Skin epidermis (tissue), 12 donors: ENCODE data around the gene TNFSF8.

Experiments used
- H3K27ac ChIP-seq, 21 experiments: fragments of 200-600 bp; sonication (generic) in 11 of 21; one replicate each; pipeline ENCODE4 v1.5.0; 2020; ENCODE audit warnings: mild to moderate bottlenecking in 3 of 21, inconsistent platforms in 2 of 21, moderate library complexity in 2 of 21
- H3K4me3 ChIP-seq, 7 experiments: fragments of 200-600 bp; sonication (generic) in 2 of 7; one replicate each; pipeline ENCODE4 v1.5.0; 2020; ENCODE audit warnings: inconsistent platforms in 2 of 7, mild to moderate bottlenecking in 2 of 7, moderate library complexity in 1 of 7

Gene TNFSF8, protein sequence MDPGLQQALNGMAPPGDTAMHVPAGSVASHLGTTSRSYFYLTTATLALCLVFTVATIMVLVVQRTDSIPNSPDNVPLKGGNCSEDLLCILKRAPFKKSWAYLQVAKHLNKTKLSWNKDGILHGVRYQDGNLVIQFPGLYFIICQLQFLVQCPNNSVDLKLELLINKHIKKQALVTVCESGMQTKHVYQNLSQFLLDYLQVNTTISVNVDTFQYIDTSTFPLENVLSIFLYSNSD

DNA sequence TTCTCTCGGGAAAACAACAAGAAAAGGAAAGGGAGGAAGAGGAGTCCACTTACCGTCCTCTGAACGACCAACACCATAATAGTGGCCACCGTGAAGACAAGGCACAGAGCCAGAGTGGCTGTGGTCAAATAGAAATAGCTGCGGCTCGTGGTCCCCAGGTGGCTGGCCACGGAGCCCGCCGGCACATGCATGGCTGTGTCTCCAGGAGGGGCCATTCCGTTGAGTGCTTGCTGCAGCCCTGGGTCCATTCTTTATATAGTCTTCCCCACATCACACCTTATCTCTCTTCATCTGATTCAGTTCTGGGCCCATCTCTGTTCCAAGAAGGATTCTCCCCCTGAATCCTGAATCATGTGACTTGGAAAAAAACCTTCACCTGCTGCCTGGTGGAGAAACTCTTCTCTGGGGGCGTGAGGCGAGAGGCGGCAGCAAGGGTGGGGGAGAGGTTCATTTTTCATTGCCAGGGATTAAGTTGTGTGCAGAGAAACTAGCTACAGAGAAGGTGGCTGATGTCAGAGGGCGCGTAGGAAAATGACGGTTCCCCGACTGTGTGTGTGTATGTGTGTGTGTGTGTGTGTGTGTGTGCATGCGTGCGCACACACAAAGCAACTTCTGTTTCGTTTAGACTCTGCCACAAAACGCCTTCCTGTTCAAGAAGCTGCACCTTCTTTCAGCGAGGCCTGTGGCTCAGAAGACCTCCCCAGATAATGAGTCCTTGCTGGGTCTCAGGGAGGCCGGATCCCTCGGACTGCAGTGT, at the start of gene TNFSF8:
Gene TNFSF8, minus strand, starts transcription at position 536 of the 757 bp plus-strand sequence. Its CDS starts 288 bp downstream, at position 248.
- H3K4me3 ChIP-seq: peak within 1 kb of the TSS; percentile 18 to 45 (median 35)
- H3K27ac ChIP-seq: peak within 1 kb of the TSS in 19 of 21 experiments; percentile 7 to 90 (median 74)

DNA sequence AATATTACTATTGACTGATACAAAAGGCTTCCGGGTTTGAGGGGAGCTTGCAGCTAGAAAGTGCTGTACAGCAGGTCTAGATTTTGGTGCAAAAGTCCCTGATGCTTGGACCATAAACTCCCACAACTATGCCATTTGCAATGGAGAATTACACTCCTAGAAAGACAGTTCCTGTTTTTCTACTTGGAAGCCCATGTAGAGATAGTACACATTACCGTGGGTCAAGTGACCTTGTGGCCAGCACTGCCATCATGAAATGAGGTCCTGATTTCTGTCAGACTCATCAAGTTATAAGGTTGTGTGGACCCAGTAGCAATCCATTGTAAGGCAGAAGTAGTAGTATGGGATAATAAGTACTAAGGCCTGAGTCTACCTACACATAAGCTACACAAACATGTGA, 42.8 kb upstream of the TNFSF8 start:
- Histone ChIP-seq H3K27ac (no peak overlapping the region), H3K4me3 (no peak overlapping the region)

DNA sequence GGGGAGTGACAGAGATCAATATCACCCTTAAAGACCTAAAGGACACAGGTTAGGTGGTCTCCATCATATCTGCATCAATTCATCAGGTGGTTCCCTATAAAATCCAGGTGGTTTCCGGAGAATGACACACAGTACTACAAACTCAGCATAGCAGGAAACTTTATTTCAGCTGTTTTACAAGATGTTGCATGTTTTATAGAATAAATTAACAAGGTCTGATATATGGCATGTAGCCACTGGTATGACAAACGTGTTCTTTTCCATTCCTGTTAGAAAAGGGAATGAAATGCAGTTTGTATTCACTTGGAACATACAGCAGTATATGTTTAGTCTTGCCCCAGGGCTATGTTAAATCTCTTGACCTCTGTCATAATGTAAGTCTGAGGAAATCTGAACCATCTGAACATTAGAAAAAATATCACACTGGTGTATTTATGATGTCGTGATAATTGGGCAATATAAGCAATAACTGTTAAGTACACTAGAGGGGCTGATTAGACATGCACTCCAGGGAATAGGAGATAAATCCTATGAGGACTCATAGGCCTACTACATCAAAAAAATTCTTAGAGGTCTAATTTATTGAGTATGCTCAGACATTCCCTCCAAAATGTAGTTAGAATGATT, 42.2 kb upstream of the TNFSF8 start:
- H3K4me3 ChIP-seq: no peak overlapping the region
- no peak overlapping the region for H3K27ac ChIP-seq

DNA sequence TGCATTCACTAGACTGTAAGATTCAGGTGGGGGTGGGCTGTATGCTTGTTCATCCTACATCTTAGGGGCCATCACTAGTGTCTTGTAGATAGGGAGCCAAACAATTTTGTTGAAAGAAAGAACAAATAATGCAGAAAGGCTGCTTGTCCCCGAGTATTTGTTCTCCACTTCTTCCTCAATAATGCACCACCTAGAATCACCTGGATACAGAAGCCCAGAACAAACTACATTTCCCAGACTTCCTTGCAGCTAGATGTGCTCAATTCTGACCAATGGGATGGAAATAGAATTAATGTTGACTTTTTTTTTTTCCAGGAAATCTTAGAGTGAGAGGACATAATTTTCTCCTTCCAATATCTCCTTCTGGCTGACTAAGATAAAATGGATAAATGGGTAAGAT, 38.9 kb upstream of the TNFSF8 start:
- Histone ChIP-seq H3K27ac (no peak overlapping the region), H3K4me3 (no peak overlapping the region)

DNA sequence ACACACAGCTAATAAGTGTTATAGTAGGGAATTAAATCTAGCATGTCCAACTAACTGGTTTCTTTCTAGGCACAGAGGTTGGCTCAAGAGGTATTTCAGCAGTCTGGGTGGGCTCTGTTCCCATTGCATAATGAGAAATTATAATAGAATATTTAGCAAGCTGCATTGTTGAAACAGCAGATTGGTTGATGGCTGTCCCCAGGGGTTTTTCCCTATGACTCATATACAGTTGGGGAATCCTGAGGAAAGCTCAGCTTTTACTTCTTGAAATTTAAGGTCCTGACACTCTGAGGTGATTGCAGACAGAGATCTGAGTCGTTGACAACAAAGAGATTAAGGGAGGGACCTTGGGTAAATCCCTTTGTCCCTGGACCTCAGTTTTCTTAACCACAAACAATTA, 38.3 kb upstream of the TNFSF8 start:
- H3K4me3 ChIP-seq: no peak overlapping the region
- H3K27ac ChIP-seq: no peak overlapping the region

DNA sequence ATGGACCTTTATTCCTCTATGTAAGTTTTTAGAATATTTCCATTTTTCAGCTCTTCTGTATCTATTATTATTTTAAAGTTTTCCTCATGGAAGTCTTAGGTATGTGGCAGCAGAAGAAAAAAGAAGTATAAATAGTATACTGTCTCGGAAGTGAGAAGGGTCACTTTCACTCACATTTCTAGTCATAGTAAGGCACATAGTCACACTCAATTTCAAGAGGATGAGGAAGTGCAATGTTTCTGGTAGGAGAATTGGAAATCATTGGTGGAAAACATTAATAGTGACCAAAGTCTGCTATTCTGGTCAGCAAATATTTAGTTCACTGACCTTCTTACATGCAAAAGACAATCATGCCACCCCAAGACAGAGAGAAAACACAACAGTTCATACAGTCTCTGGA, 35.2 kb upstream of the TNFSF8 start:
- no peak overlapping the region for H3K27ac ChIP-seq

DNA sequence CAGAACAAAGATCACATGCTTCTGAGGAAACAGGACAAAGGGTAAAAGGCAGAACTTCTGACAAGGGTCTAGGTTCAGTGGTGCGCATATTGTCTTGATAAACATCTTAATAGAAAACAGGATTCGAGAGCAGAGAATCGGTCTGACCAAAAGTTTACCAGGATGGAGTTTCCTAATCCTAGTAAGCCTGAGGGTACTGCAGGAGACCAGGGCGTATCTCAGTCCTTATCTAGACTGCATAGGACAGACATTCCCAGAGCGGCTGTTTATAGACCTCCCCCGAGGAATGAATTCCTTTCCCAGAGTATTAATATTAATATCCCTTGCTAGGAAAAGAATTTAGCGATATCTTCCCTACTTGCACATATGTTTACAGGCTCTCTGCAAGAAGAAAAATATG, 32.4 kb upstream of the TNFSF8 start:
- H3K4me3 ChIP-seq: no peak overlapping the region

More for the DNA sequence above, 35.2 kb upstream of the TNFSF8 start:
- no peak overlapping the region for H3K4me3 ChIP-seq

DNA sequence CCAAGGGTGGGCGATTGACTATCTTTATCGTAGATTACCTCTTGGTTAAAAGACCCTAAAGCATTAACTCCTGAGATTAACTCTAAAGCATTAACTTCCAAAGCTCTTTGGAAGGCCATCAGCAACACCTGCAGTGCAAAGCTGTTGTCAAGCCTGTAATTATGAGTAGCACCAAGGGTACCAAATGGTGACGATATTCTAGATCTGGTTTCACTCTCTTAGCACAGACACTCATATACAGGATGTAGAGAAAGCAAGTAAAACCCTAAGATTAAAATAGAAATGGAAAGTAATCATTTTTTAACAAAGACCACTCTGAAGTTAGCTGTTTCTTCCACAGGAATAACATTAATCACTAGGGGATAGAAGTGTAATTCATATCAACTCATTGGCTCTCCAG, 29.9 kb upstream of the TNFSF8 start:
- Histone ChIP-seq H3K4me3 (no peak overlapping the region), H3K27ac (no peak overlapping the region)

More for the DNA sequence above, 32.4 kb upstream of the TNFSF8 start:
- H3K27ac ChIP-seq: no peak overlapping the region

DNA sequence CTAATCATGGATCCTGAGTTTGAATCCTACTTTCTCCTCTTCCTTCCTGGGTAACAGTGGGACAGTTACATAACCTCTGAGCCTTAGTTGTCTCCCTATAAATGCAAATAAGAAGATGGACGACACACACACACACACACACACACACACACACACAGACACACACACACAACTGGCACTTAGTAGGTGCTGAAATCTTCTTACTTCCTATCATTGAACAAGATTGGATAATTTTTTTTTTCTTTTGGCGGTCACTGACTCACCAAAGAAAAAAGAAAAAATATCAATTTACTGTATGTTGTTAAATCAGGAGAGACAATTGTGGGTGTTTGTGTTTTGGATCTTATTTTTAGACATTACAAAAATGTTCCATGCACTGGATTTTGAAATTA, 28.4 kb upstream of the TNFSF8 start:
- no peak overlapping the region for H3K4me3 ChIP-seq
- H3K27ac ChIP-seq: peak overlapping the region in 4 of 21 experiments; percentile 26 to 67 (median 50)

DNA sequence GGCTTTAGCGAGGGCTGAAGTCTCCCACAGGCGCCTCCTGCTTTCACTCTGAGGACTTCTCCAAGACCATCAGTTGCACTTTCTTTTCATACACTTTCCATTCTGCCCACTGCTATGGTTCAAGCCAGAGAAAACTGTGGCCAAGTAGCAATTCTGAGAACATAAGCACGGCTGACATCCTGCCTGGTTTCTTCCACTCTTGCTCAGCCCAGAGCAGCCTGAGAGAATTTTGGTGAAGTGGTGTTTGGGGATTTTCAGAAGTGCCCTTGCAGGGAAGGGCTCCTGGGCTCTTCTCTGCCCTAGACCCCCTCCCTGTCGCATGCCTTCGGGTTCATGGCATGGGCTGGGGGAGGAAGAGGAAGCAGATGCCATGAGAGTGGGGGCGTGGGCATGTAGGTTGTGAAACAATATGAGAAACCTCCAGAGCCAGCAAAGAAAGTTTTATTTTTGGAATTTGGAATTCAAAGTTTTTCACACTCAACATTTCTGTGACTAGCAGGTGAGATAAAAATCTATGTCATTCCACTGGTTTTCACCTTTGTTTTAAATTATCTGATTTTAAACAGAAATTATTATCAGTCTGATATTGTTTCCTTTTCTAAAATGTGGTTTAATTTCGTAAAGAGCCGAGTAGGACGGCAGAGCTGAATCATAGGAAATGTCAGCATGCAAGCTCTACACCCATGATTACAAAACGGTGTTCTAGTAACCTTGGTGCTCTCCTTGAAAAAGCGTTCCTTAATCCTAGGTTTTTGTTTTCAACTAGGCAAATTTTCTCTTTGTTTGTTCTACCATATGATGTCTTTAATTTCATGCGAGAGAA, 27.8 kb upstream of the TNFSF8 start:
- no peak overlapping the region for H3K4me3 ChIP-seq

DNA sequence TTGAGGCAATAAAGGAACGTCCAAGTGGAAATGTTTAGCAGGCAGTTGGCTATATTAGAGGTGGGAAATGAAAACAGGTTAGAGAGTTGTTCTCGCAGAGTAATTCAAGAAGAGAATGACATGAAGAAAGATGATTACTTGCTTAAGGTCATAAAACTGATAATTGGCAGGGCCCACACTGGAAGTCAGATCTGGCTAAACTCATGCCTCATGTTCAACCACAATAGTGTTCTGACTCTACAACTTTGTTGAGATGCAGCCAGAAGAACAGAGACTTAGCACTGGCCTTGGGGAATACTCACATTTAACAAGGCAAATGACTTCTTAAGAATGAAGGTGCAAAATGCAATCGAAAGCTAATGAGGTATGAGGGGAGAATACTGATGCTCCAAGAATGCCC, 27.2 kb upstream of the TNFSF8 start:
- no peak overlapping the region for H3K4me3 ChIP-seq
- peak overlapping the region in 9 of 21 experiments; percentile 1 to 71 (median 36) for H3K27ac ChIP-seq

More for the DNA sequence above, 27.8 kb upstream of the TNFSF8 start:
- H3K27ac ChIP-seq: peak overlapping the region in 10 of 21 experiments; percentile 1 to 71 (median 36)

DNA sequence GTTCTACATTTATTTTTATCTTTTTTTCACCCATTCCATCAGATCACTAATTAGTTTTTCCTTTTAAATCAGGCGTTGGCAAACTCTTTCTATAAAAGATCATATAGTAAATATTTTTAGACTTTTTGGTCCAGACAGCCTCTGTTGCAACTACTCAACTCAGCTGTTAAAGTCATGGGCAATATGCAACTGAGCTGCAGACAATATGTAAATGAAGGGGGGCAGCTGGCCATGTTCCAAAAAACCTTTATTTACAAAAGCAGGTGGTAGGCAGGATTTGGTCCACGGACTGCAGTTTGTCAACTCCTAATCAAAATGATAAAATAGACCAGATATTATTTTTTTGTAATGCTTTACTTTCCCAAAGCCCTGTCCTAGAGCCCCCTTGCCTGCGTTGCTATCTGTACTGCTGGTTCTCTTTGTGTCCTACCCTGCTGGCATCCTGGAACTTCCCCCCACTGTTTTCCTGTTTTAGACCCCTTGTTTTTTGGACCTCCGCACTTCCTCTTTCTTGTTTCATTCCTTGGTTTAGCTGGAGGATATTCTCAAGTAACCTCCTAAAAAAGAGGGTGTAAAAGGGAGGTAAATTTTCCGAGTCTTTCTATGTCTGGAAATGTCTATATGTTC, 24.7 kb upstream of the TNFSF8 start:
- Histone ChIP-seq H3K27ac (peak overlapping the region in 3 of 21 experiments; percentile 15 to 54 (median 52)), H3K4me3 (no peak overlapping the region)

DNA sequence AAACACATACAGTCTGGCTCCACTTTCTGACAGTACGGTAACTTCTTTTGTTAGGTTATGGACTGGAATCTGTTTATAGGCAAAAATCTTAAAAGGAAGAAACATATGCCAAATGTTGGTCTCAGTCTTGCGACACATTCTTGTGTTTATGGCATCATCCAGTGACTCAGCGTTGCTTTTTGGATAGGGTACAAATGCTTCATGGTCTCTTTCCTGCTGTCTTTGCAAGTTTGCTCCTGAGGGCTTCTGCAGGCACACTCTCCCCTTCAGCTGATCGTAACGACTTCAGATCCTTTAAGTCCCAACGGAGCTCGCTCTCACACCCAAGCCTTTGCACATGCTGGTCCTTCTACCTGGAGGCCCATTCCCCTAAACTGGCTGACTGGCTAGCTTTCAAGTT, 23.6 kb upstream of the TNFSF8 start:
- no peak overlapping the region for H3K4me3 ChIP-seq
- peak overlapping the region in 12 of 21 experiments; percentile 3 to 74 (median 43) for H3K27ac ChIP-seq

DNA sequence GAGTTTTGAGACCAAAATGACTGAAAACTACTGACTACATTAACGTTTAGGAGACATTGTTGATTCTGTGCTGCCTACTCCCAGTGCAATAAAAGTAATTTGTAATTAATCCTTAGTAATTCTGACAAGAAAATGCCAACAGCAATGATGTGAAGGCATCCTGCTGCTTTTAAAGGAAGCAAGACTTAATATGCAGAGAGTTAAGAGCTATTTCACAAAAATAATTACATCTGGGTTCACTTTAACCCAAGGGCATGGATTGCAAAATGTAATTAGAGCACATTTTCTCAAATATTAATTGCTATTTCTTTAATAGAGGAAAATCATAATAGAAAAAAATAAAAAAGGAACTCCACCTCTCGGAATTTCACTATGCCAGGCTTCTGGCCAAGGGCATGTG, 22.7 kb upstream of the TNFSF8 start:
- peak overlapping the region in 9 of 21 experiments; percentile 0 to 74 (median 42) for H3K27ac ChIP-seq

DNA sequence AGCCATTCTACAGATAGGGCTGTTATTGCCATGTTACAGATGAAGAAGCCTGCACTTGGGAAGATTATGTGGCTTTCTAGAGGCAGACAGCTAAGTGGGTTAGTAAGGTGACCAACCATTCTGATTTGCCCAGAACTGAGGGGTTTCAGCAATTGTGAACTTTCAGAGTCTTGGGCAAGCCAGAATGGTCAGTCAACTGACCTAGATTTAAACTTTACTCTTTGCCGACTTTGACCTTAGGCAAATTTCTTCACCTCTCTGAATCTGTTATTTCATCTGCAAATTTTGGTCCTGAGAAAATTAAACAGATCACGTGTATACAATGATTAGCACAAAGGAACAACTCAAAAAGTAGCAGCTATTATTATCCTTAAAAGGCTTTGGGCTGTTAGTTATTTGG, 20.4 kb upstream of the TNFSF8 start:
- H3K27ac ChIP-seq: no peak overlapping the region
- H3K4me3 ChIP-seq: no peak overlapping the region

More for the DNA sequence above, 22.7 kb upstream of the TNFSF8 start:
- H3K4me3 ChIP-seq: no peak overlapping the region

DNA sequence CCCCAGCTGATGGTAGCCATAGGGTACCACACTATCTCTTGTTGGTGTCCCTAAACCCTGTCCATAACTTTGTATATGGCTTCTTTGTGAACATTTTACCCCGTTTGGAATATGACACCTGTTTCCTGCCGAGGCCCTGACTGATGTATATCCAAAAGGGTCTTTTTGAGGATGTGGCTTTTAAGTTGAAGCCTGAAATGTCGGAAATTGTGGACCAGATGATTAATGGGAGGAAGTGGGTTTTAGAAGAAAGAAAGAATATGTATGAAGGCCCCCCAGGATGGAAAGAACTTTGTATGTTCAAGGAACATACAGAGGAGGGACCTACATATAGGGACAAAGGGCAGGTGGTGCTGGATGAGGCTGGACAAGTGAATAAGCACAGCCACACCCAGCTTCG, 16.7 kb upstream of the TNFSF8 start:
- H3K4me3 ChIP-seq: no peak overlapping the region
- H3K27ac ChIP-seq: no peak overlapping the region

DNA sequence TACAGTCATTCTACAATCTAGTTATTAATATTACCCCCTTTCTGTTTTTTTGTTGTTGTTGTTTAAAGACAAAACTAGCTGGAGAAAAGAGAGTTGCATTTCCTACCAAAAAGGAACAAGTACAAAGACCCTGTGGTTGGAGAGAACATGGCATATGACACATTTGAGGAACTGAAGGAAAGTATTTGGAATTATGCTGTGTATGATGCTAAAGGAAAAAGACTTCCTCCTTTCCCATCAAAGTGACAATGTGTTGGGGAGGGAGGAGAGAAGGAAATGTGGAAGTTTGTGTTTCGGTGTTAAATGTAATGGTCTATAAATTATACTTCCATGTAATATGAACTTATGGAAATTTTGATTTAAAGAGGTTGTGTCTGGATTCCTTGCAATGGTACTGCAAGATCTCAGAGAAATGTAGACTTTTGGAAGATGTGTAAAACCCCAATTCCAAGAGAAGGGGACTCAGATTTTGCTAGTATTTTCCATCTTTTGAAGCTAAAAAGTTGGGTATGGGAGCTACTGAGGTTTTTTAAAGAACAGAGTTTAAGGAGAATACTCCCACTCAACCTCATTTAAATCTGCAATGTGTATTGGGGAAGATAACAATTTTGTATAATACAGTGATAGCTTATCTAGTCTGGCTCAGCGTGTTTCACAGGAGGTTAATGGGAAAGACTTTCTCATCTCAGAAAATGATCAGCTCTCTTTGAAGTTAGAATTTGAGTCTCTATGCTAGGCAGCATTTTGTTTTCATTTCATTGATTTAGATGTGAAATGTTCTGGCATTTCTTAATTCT, 15.4 kb upstream of the TNFSF8 start:
- H3K27ac ChIP-seq: peak overlapping the region in 1 of 21 experiments; percentile 58
- no peak overlapping the region for H3K4me3 ChIP-seq

DNA sequence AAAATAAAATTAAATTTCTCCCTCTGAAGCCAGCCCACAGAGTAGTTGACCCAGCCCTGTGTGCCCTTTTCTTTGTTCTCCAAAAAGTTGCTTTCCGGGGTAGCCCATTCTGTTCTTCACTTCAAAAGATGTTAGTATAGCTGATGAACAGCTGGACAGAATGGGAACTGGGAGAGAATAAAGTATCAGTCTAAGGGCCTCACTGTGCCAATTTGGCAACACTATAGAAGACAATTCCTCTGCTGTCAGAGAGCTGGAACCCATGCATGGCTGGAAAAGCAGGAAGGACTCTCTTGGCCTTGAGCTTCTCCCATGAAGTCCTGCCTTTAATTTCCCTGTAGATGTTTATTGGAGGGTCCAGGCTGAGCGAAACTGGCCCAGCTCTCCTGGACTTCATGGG, 11.0 kb upstream of the TNFSF8 start:
- Histone ChIP-seq H3K4me3 (no peak overlapping the region), H3K27ac (no peak overlapping the region)
